ELF-1 (cell line): ENCODE results near the gene CCL5.

Experiments
- DNase-seq: peaks from one replicate; pipeline ENCODE4 v3.0.0-alpha.2; 2016; ENCODE audit warnings: low read depth, low spot score

CCL5 gene

DNA sequence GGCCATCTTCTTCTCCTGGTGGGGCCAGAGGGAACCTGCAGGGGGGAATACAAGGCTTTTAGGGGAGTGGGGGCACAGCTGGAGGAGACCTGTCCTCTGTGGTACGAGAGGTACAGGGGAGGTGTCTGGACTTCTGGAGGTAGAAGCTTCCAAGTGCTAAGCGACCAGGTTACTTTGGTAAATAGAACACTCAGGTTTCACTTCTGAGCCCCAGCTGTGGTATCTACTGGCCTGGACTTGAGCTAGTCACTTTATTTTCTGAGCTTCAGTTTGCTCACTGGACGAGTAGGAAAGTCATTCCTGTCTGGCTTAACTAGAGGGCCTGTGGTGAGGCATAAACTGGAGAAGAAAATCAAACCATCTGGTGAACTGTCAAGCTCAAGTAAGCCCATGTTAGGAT, 11.4 kb downstream of the CCL5 start, which contains the start of gene HEATR9:
TSS of gene HEATR9 (minus strand) at position 155 of the 400 bp plus-strand sequence. CDS start at position 6, 149 bp downstream.
- no peak for DNase-seq

DNA sequence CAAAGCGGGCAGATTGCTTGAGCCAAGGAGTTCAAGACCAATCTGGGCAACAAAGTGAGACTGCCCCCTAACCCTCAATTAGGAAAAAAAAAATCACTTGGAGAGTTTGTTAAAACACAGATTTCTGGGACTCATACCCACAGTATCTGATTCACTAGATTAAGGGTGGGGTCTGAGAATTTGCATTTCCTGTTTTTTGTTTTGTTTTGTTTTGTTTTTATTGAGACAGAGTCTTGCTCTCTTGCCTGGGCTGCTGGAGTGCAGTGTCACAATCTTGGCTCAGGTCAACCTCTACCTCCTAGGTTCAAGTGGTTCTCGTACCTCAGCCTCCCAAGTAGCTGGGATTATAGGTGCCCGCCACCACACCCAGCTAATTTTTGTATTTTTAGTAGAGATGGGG, 12.6 kb downstream of the CCL5 start:
- no peak for DNase-seq

DNA sequence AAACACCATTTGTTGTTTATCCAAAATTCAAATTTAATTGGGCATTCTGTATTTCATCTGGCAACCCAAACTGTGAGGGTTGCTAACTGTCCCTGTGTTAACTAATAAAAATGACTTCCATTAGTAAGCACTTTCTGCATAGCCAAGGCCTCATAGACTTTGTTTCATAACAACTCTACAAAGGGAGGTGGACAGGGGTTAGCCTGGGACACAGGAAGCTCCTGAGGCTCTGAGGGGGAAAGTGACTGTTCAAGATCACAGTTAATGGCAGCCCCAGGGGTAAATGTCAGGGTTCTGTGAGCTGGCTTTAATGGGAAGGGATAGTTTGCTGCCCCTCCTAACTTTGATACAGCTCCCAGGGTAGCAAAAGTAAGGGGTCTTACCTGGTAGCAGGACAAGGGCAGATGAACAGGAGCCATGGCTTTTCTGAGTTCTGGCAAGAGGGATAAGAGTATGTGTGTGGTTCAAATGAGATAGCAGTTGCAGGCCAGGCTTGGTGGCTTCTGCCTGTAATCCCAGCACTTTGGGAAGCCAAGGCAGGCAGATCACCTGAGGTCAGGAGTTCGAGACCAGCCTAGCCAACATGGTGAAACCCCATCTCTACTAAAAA, 13.7 kb downstream of the CCL5 start:
- no peak for DNase-seq

DNA sequence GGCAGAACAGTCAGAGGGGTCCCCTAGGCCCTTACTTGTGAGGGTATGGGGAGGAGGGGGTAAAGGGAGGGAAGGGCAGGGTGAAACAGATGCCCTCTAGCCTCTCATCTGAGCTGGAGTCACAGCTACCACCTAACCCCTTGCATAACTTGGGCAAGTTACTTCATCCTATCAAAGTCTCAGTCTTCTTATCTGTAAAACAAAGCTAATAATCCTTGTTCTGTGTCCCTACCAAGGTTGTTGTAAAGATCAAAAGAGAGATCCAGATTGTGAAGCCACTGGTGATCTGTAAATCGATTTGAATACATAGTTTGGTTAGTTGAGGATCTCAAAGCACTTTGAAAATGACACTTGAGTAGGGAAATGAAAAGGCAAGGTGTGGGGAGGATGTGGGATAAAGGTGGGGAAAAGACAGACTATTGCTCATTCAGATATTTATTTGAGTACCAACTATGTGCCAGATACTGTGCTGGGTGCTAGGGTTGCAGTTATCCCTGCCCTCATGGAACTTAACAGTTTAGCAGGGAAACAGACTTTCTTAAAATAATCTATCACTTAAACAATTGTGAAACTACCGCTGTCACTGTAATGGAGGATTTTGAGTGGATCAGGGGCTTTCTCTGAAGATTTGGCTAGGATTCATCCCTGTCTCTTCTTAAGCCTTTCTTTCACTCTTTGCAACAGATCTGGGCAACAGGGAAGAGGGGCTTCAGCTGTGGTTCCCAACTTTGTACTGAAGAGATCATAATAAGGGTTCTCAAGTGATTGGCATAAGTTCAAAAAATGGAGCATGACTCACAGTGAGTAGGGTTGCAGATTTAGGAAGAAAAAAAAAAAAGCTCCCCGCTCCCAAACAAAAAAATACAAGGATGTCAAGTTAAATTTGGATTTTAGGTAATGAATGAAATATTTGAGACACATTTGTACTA, 14.5 kb downstream of the CCL5 start:
- no peak for DNase-seq

DNA sequence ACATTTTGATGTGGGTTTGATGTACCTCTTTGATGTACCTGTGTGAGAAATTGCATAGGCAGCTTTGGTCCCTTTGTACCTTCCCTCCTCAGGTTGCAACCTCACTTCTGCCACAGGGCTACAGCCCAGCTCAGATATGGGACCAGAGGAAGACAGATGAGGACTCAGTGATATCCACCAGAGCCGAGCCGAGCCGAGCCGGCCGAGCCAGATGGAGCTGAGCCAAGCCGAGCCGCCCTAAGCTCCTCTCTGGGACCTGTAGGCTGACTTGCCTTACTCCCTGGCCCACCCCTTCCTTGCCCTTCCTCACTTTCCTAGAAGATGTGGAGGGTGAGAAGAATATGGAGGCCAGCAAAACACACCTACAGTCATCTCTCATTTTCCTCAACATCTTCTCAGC, 15.3 kb downstream of the CCL5 start:
- DNase-seq, result no peak

DNA sequence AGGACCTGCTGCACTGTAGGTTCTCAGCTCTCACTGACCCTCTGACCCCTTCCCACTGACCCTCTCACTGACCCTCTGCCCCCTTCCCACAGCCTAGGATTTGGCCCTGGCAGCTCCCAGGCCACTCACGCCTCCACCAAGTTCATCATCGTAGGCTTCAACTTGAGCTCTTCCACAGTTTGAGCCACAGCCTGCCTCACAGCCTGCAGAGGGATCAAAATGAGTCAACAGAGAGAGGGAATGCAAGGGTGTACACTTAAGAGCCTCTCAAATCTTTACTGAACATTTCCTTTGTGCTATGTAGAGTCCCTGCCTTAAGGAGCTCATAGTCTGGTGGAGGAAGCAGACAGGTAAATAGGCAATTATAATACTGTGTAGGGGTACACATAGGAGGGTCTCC, 23.6 kb downstream of the CCL5 start:
- no peak for DNase-seq

DNA sequence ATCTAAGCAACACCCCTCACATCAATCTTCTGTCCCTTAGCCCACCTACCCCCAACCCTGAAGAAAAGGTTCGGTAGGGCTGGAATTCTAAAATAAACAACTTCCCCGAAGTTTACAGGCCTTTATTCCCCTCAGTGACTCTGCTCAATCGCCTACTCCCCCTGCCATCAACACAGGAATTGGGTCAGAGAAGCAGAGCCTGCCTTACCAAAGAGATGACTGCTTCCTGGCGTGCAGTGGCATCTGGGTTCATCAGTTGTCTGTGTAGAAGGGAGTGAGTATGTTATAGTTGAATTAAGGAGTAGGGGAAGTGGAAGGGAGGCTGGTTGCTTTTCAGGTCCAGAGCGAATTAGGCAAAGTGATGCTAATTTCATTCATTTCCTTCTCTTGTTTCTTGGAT, 24.2 kb downstream of the CCL5 start:
- DNase-seq, result no peak

DNA sequence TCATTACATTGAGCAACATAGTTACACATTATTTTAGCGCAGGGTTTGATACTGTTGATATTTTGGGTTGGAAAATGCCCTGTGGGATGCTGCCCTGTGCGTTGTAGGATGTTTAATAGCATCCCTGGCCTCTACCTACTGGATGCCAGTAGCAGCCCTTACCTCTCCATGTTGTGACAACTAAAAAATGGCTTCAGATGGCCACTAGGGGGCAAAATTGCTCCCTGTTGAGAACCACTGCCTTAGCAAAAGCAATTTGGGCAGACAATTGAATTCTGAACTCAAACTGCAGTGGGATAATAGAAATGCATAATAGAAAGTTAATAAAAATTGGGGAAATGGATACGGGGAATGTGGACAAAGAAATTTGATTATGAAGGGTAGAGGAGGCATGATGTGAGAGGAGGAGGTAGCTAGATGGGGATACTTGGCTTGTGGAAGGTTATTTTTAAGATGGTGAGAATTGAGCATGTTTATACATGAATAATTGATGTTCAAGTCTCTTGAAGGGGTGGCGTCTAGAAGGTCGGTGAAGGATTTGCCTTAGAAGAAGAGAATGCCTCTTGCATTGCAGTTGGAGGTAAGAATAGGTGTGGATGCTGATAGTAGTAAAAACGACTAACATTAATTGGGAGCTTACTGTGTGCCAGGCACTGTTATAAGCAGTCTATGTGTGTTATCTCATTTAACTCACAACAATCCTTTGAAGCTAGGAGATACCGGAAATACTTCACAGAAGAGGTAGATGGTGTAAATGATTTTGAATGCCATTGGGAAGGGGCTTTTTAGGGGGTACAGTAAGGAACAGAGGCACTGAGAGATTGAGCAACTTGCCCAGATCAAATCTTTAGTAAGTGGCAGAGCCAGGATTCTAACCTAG, 30.5 kb downstream of the CCL5 start:
- peak; percentile 71 for DNase-seq

DNA sequence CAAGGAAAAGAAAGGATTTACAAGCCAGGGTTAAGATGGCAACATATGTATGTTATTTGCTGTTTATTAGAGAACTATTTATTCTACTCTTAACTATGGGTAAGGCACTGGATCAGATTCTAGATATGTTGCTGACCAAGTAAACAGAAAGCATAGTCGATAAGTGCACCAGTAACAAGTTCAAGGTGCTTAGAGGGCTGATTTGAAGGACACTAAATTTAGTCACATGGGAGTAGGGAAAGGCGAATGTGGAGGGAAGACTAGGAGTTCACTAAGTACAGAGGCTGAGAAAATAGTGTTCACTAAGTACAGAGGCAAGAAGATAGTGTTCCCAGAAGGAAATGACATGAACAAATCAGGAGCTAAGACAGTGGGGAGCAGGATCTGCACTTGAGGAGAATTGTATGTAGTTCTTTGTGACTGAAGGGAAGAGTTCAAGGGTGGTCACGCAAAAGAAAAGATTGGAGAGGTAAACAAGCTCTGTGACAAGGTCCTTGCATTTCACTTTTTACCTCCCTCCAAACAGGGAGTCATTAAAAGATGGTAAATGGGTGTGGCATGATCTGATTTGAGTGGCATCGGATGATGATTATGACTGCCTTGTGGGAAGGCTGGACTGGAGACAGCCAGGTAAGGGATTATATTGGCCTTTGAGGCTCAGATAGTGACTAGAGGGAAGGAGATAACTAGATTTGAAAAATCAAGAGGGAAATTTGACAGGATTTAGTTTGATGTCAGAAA, 32.4 kb downstream of the CCL5 start:
- DNase-seq, result no peak

DNA sequence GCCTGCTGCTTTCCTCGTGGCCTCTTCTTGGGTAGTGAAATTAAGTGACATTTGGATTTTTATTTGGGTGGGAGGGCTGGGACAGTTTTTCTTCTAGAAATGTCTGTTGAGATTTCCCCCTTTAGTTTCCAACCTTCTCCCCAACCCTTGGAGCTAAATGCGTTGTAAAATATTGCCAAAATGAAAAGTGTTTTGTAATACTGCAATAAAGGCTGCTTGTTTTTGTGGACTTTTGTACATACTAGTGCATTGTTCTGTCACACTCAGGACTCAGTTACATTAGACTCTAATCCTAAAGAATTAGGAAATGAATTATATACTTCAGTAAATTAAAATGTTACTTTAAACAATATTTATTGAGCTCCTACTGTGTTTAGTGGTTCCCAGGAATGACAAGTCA, 33.2 kb downstream of the CCL5 start:
- no peak for DNase-seq

DNA sequence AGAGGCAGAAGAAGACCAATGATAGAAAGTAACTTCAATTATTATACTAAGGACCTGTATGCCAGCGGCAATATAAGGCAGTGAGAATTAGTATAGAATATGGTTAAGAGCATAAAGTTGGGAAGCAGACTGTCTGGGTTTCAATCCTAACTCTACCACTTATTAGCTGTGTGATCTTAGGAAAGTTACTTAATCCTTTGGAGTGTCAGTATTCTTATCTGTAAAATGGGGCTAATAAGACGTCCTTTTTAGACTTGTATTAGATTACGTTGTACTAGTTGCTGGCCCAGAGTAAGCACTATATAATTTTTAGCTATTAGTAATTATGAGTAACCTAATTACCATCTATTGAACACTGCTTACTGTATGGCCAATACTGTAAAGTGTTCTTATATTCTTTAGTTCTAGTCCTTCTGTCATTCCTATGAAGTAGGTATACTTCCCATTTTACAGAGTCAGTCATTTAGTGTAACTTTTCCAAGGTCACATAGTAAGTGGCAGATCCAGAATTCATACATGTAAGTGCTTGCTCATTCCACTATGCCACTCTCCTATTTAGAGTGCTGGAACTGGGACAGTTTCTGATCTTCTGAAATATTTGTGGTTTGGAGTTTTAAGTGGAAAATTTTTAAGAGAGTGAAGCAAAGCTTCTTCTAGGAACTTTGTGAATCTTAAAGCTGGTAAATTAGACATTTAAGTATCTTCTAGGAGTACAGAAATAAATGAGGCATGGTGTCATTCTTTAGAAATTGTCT, 33.9 kb downstream of the CCL5 start:
- DNase-seq, result no peak

DNA sequence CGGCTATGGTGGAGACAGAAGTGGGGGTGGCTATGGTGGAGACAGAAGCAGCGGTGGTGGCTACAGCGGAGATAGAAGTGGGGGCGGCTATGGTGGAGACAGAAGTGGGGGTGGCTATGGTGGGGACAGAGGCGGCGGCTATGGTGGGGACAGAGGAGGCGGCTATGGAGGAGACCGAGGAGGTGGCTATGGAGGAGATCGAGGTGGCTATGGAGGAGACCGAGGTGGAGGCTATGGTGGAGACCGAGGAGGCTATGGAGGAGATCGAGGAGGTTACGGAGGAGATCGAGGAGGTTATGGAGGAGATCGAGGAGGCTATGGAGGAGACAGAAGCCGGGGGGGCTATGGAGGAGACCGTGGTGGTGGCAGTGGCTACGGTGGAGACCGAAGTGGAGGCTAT, 35.6 kb downstream of the CCL5 start:
- DNase-seq, result no peak

DNA sequence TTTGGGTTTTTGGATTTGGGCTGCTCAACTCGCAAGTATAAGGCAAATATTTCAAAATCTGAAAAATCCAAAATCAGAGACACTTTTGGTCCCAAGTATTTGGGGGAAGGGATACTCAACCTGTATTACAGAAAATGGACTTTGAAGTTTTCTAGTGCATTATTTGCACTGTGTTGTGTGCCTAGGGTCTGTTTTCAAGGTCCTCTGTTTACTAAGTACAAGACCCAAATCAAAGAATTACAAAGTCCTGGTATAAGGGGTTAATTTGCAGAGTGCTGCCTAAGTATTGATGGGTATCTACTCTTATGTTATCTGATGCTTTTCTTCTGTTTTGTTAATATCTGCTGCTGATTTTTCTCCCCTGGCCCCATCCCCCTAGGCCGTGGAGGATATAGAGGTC, 36.5 kb downstream of the CCL5 start:
- no peak for DNase-seq

DNA sequence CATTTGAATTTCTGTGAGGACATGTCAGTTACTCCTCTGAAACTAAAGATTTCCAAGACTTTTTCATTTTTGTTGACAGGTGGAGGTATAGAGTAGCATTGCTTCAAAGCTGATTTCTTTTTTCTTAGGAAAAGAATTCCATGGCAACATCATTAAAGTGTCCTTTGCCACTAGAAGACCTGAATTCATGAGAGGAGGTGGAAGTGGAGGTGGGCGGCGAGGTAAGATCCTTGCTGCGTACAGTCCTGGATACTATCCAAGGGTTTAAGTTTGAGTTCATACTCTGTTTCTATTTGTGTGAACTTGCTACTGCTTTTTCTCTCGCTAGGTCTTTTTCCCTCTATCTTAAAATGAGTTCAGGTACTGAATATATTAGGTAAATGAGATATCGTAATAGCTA, 37.9 kb downstream of the CCL5 start:
- no peak for DNase-seq

DNA sequence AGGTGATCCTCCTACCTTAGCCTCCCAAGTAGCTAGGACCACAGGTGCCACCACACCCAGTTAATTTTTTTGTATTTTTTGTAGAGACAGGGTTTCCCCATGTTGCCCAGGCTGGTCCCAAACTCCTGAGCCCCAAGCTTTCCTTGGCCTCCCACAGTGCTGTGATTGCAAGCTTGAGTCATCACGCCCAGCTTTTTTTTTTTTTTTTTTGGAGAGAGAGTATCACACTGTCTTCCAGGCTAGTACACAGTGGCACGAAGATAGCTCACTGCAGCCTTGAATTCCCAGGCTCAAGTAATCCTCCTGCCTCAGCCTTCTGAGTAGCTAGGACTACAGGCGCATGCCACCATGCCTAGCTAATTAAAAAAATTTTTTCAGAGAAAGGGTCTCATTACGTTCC, 38.7 kb downstream of the CCL5 start:
- DNase-seq, result no peak

DNA sequence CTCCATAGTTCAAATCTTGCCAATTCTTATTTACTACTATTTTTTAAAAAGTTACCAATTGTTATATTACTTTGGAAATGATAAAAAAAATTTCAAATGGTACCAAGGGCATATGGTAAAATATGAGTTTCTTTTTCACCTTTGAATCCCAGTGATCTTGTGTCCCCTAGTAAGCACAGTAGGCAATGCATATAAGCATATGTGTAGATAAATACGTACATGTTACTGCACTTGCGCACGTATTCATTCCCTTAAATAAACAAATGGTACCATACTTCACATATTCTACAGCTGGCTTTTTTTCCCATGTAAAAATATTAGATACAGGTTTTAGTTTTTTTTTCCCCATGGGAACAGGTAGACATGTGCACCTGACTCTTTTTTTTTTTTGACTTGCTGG, 39.1 kb downstream of the CCL5 start:
- no peak for DNase-seq

DNA sequence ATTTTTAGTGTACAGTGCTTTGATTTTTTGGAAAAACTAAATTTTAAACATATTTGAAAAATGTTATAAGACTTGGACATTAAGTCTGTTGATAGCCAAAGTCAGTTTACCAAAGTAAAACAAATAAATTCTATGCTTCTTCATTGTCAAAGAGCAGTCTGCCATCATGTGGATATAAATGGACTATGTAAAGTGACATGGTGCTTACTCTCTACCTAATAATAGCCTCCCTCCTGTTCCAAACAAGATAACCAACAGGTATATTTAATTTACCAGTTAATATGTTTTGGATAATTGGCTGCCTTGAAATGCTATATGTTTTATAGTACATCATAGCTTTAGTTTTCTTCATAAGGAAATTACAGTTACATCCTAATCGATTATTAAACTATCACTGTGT, 55.0 kb downstream of the CCL5 start:
- DNase-seq, result no peak
